ENCODE measurements around the gene DSCAM. TPM values are rescaled to one million over a fixed set of nuclear protein-coding genes. Genes with fewer than 3 reads are reported as not detected.

Gene DSCAM
- total and polyA plus RNA-seq, 2 donors (not counting 1 experiment from before 2014, with no cell fraction given), result under 0.01 to 0.01 TPM

DNA sequence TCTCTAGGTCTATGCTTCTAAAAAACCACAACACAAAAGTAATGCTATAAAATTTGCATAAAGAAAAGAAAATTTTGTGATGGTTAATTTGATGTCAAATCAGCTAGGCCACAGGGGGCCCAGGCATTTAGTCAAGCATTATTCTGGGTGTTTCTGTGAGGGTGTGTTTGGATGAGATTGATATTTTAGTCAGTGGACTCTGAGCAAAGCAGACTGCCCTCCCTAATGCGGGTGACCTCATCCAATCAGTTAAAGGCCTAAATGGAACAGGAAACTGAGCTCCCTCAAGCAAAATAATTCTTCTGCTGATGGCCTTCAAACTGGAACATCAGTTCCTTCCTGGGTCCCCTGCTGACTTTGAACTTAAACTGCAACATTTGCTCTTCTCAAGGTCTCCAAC, 358.0 kb downstream of the DSCAM start:
- Histone ChIP-seq H3K27ac (ENCODE audit: insufficient read depth, low read length) (no peak overlapping the region), H3K4me1 (ENCODE audit: control insufficient read depth, extremely low read depth, insufficient read depth, low read length) (no peaks in the 10 kb centered on the region), H3K9ac (ENCODE audit: insufficient read depth, low read length) (no peak overlapping the region), H3K4me3 (replicated peaks in 1 of 4; ENCODE audit: control extremely low read depth in 1 of 4, insufficient read depth in 1 of 4, low read depth in 3 of 4, low read length in 4 of 4) (no peak overlapping the region), H4K20me1 (ENCODE audit: control insufficient read depth, extremely low read depth, insufficient read depth, low read length) (no peaks in the 10 kb centered on the region), H3K79me2 (ENCODE audit: control insufficient read depth, insufficient read depth, low read length) (no peaks in the 10 kb centered on the region), H3K9me3 (ENCODE audit: control insufficient read depth, insufficient read depth, low read depth, low read length) (no peaks in the 10 kb centered on the region), H3K36me3 (ENCODE audit: control insufficient read depth, insufficient read depth, low read length) (no peaks in the 10 kb centered on the region), H2AFZ (ENCODE audit: low read length) (no peak overlapping the region), H3K27me3 (ENCODE audit: control insufficient read depth, insufficient read depth, low read length) (no peaks in the 10 kb centered on the region), H3K4me2 (ENCODE audit: extremely low read depth, insufficient read depth, low read length) (no peak overlapping the region)
- TF ChIP-seq, protein P1, sequence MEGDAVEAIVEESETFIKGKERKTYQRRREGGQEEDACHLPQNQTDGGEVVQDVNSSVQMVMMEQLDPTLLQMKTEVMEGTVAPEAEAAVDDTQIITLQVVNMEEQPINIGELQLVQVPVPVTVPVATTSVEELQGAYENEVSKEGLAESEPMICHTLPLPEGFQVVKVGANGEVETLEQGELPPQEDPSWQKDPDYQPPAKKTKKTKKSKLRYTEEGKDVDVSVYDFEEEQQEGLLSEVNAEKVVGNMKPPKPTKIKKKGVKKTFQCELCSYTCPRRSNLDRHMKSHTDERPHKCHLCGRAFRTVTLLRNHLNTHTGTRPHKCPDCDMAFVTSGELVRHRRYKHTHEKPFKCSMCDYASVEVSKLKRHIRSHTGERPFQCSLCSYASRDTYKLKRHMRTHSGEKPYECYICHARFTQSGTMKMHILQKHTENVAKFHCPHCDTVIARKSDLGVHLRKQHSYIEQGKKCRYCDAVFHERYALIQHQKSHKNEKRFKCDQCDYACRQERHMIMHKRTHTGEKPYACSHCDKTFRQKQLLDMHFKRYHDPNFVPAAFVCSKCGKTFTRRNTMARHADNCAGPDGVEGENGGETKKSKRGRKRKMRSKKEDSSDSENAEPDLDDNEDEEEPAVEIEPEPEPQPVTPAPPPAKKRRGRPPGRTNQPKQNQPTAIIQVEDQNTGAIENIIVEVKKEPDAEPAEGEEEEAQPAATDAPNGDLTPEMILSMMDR (conservative IDR thresholded peaks at IDR 0.05 in 1 of 2, IDR thresholded peaks at IDR 0.05 in 1 of 2; ENCODE audit: low read depth in 1 of 2, low read length in 2 of 2), result no peak
- TF ChIP-seq EZH2 (IDR thresholded peaks at IDR 0.05; ENCODE audit: low read length, missing control alignments), result no peak
- no peak for DNase-seq (ENCODE audit: low read depth in 2 of 2)

DNA sequence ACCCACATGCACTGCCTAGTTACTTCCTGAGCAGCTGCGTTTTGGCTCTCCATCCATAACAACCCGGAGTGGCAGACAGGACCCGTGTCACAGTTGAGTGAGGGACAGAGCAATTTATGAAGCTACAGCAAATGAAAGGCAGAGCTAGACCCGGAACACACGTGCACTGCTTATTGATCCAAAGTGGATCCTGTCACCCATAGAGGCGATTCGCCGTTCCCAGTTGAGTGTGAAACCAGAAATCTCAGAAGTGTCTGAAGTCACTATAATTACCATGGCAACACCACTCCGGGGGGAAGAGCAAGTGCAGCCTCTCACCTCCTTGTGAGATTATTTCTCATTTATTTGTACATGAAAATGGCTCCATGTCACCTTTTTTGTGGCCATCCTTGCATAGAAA, 365.2 kb downstream of the DSCAM start:
- Histone ChIP-seq H3K4me1 (ENCODE audit: control insufficient read depth, extremely low read depth, insufficient read depth, low read length) (no peaks in the 10 kb centered on the region), H3K36me3 (ENCODE audit: control insufficient read depth, insufficient read depth, low read length) (no peaks in the 10 kb centered on the region), H2AFZ (ENCODE audit: low read length) (no peak overlapping the region), H3K4me2 (ENCODE audit: extremely low read depth, insufficient read depth, low read length) (no peak overlapping the region), H3K79me2 (ENCODE audit: control insufficient read depth, insufficient read depth, low read length) (no peaks in the 10 kb centered on the region), H3K27ac (ENCODE audit: insufficient read depth, low read length) (no peak overlapping the region), H4K20me1 (ENCODE audit: control insufficient read depth, extremely low read depth, insufficient read depth, low read length) (no peaks in the 10 kb centered on the region), H3K27me3 (ENCODE audit: control insufficient read depth, insufficient read depth, low read length) (no peaks in the 10 kb centered on the region), H3K4me3 (replicated peaks in 1 of 4; ENCODE audit: control extremely low read depth in 1 of 4, insufficient read depth in 1 of 4, low read depth in 3 of 4, low read length in 4 of 4) (no peak overlapping the region), H3K9ac (ENCODE audit: insufficient read depth, low read length) (no peak overlapping the region), H3K9me3 (ENCODE audit: control insufficient read depth, insufficient read depth, low read depth, low read length) (no peaks in the 10 kb centered on the region)
- no peak for DNase-seq (ENCODE audit: low read depth in 2 of 2)
- TF ChIP-seq, protein P1 (conservative IDR thresholded peaks at IDR 0.05 in 1 of 2, IDR thresholded peaks at IDR 0.05 in 1 of 2; ENCODE audit: low read depth in 1 of 2, low read length in 2 of 2), result no peak
- TF ChIP-seq EZH2 (IDR thresholded peaks at IDR 0.05; ENCODE audit: low read length, missing control alignments), result no peak

DNA sequence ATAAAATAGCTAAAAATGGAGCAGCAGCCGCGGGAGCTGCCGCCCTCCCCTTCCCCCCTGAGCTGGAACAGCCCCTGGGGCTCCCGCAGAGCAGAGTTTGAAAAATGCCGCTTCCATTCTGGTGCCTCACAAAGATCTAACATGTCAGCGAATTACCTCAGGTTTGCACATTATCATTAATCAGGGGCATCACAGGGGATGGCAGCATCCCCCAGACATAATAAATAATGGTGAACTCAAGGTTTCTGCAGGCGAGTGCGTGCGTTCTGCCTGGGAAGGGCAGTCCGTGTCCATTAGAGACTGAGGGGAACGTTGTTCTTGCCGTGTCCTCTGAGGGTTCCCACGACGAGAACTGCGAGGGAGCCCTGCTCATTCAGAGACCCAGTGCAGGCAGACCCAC, 372.4 kb downstream of the DSCAM start:
- H2AFZ ChIP-seq (ENCODE audit: low read length), result no peak overlapping the region
- H3K9ac ChIP-seq (ENCODE audit: insufficient read depth, low read length), result no peak overlapping the region
- no peaks in the 10 kb centered on the region for H4K20me1 ChIP-seq (ENCODE audit: control insufficient read depth, extremely low read depth, insufficient read depth, low read length)
- no peaks in the 10 kb centered on the region for H3K4me1 ChIP-seq (ENCODE audit: control insufficient read depth, extremely low read depth, insufficient read depth, low read length)
- H3K27me3 ChIP-seq (ENCODE audit: control insufficient read depth, insufficient read depth, low read length), result no peaks in the 10 kb centered on the region
- no peak for DNase-seq (ENCODE audit: low read depth in 2 of 2)
- H3K79me2 ChIP-seq (ENCODE audit: control insufficient read depth, insufficient read depth, low read length), result no peaks in the 10 kb centered on the region
- no peak overlapping the region for H3K27ac ChIP-seq (ENCODE audit: insufficient read depth, low read length)
- no peak overlapping the region for H3K4me3 ChIP-seq (replicated peaks in 1 of 4; ENCODE audit: control extremely low read depth in 1 of 4, insufficient read depth in 1 of 4, low read depth in 3 of 4, low read length in 4 of 4)
- H3K36me3 ChIP-seq (ENCODE audit: control insufficient read depth, insufficient read depth, low read length), result no peaks in the 10 kb centered on the region
- TF ChIP-seq, protein P1 (conservative IDR thresholded peaks at IDR 0.05 in 1 of 2, IDR thresholded peaks at IDR 0.05 in 1 of 2; ENCODE audit: low read depth in 1 of 2, low read length in 2 of 2), result no peak
- no peak for TF ChIP-seq EZH2 (IDR thresholded peaks at IDR 0.05; ENCODE audit: low read length, missing control alignments)
- H3K4me2 ChIP-seq (ENCODE audit: extremely low read depth, insufficient read depth, low read length), result no peak overlapping the region
- H3K9me3 ChIP-seq (ENCODE audit: control insufficient read depth, insufficient read depth, low read depth, low read length), result no peaks in the 10 kb centered on the region
